ENCODE measurements around the gene MUC20. TPM values are rescaled to one million over a fixed set of nuclear protein-coding genes. Genes with fewer than 3 reads are reported as not detected.
"Not testable (repeated sequence)": the region's sequence is repeated elsewhere in the genome, so short reads cannot be mapped to it uniquely, and the experiment has no call there.

The MUC20 gene
- total and polyA plus RNA-seq, 9 of the 15 experiments (the other 6 are each of a cell fraction or from before 2014, with no cell fraction given): 0.03 to 0.23 (median 0.15) TPM; not detected in 3

DNA sequence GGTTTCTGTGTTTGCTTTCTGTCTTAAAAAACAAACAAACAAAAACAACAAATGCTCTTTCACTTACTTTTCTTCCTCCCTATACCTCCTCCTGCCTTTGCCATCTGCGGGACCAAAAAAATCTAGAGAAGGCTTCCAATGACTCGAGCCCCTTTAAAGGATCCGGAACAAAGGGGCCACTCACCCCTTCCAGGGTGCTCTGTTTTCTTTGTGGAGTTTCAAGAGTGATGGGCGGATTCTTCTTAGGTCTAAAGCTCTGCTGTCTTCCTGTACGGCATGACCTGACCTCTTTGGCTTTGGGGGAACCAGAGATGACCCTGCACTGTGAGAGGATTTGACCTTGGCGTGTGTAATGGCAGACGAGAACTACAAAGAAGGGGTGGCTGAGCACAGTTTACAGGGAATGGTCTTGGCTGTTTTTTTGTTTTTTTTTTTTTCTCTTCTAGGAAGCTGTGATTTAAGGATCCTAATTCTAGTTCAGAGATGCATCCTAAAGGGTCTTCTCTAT is 2.2 kb upstream of the MUC20 start (continued):
- TF ChIP-seq SRF (CRISPR knock-in tag; IDR thresholded peaks at IDR 0.05) (0 out of 4 replicates have a peak, but pooled peaks of 1 of the 2 experiments have one; percentile 20), NR2C2 (CRISPR knock-in tag; IDR thresholded peaks at IDR 0.05) (no peak), NR2C2 (tag; IDR thresholded peaks at IDR 0.05) (0 out of 2 replicates have a peak, but pooled peaks have one; percentile 14), CBX2 (IDR thresholded peaks at IDR 0.05; ENCODE audit: insufficient read depth, low read length, poor library complexity, severe bottlenecking) (peak; percentile 96), KDM1A (IDR thresholded peaks at IDR 0.05) (peak in 1 of 2 experiments; percentile 18; a peak in 1 of 4 replicates)

DNA sequence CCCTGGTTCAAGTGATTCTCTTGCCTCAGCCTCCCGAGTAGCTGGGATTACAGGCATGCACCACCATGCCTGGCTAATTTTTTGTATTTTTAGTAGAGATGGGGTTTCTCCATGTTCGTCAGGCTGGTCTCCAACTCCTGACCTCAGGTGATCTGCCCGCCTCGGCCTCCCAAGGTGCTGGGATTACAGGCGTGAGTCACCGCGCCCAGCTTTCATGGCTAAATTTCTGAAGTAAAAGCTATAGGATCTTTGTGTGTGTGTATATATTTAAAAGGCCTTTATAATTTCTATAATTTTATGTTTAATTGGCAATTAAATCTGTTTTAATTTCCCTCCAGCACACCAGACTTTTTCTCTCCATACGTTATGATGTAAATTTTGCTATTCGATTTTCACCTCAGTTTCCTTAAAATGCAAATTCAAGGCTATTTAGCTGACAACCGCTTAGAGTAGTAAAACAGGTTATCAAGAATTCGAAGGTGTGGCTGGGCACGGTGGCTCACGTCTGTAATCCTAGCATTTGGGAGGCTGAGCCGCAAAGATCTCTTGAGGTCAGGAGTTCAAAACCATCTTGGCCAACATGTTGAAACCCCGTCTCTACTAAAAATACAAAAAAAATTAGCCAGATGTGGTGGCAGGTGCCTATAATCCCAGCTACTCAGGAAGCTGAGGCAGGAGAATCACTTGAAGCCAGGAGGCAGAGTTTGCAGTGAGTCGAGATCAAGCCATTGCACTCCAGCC is 1.1 kb upstream of the MUC20 start:
- 21% methylated on average over 16 of the region's 16 CpGs for WGBS (ENCODE audit: insufficient coverage, low coverage, missing lambda C conversion rate)
- not testable (repeated sequence) for H3K4me1 ChIP-seq (replicated peaks in 1 of 2; ENCODE audit: control insufficient read depth in 2 of 2, insufficient read depth in 2 of 2, low read length in 2 of 2); H3K9me3 ChIP-seq (replicated peaks; ENCODE audit: control insufficient read depth, insufficient read depth, low read depth, low read length); H3K79me2 ChIP-seq (ENCODE audit: control insufficient read depth, insufficient read depth, low read length); H3K4me2 ChIP-seq (ENCODE audit: insufficient read depth, low read length); H3K9ac ChIP-seq (ENCODE audit: insufficient read depth in 1 of 2, low read depth in 2 of 2, low read length in 2 of 2); H3K9me1 ChIP-seq (ENCODE audit: control insufficient read depth, insufficient read depth, low read length); H4K20me1 ChIP-seq (replicated peaks; ENCODE audit: control insufficient read depth, insufficient read depth, low read length); ATAC-seq; H3K27ac ChIP-seq (ENCODE audit: extremely low read depth, low read depth, low read length); DNase-seq (ENCODE audit: extremely low read depth in 1 of 4, low spot score in 3 of 4); H3K36me3 ChIP-seq (ENCODE audit: control insufficient read depth, insufficient read depth, low read length); FAIRE-seq; BruUV-seq (replicated peaks); H3K4me3 ChIP-seq; H2AFZ ChIP-seq (ENCODE audit: low read depth, low read length)
- in situ Hi-C loops (cut with MboI): loop anchor here (5.0 to 25.0 kb wide), 3 partner anchors 102 to 793 kb away; partner anchors contain the start of genes RNF168, SLC51A, SMCO1 and ZDHHC19
- H3K27me3 ChIP-seq (ENCODE audit: control insufficient read depth in 2 of 2, insufficient read depth in 2 of 2, low read length in 2 of 2): peaks cover 30 to 40% of the 10 kb centered on the region in 2 experiments
- 0 out of 2 replicates have a peak, but pooled peaks have one; percentile 73 for TF ChIP-seq TSC22D4 (tag; IDR thresholded peaks at IDR 0.05)
- intact Hi-C loops (cut with micrococcal nuclease): loop anchor here (10.0 kb wide), 2 partner anchors 175 to 475 kb away; partner anchors contain the start of gene PPP1R2
- ChIA-PET CTCF (ENCODE audit: low intra/inter-chr PET ratio) (interaction anchor here (0.7 kb wide), 1 partner anchor 17 kb away, joined by 7 read pairs; no protein-coding TSS in a partner anchor), POLR2A (interaction anchor here (0.5 to 1.5 kb wide), 9 partner anchors 8 to 992 kb away, joined by 3 to 6 read pairs (median 5); partner anchors contain the start of genes CEP19 and PIGX)

DNA sequence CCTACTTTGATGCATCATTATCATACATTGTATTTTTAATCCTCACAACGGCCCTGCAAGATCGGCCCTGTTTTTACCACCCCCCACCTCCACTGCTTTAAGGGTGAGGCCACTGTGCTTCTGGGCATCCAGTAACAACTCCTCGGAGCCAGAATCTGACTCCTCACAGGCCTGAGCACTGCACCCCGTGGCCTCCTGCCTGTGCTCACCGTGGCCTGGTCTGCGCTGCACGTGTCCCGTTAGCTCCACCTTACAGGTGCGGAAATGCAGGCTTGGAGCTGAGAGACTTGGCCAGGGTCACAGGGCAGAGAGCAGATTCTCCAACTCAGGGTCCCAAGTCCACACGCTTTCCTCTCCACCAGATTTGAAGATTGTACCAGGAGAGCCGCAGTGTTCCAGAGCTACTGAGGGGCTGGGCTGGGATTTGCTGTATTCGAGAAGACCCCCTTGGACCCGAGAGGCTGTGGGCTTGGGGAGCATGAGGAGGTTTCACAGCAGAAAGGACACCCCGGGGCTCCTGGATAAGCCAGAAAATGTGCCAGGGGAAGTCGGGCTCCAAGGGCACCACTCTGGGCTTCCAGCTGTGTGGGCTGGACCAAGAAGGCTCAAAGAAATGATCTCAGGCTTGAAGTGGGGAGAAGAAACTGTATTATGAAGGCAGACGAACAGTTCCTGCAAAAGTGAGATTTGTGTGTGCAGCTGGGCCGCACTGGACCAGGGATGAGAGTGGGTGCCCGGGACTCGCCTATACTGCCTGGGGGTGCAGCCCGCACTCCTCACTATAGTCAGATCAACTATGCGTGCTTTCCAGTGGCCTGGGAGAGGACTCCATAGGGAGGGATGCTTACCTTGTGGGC is 1.6 kb downstream of the MUC20 start:
- POLR2A ChIA-PET: interaction anchor here (0.6 kb wide), 1 partner anchor 611 kb away, joined by 3 read pairs; no protein-coding TSS in a partner anchor
- H3K9ac ChIP-seq (ENCODE audit: insufficient read depth in 1 of 2, low read depth in 2 of 2, low read length in 2 of 2); H3K27ac ChIP-seq (ENCODE audit: extremely low read depth, low read depth, low read length); H3K79me2 ChIP-seq (ENCODE audit: control insufficient read depth, insufficient read depth, low read length); H3K4me2 ChIP-seq (ENCODE audit: insufficient read depth, low read length); DNase-seq (ENCODE audit: extremely low read depth in 1 of 4, low spot score in 3 of 4); H2AFZ ChIP-seq (ENCODE audit: low read depth, low read length); H3K9me3 ChIP-seq (replicated peaks; ENCODE audit: control insufficient read depth, insufficient read depth, low read depth, low read length); intact Hi-C loops (cut with micrococcal nuclease); FAIRE-seq; H3K36me3 ChIP-seq (ENCODE audit: control insufficient read depth, insufficient read depth, low read length); H3K4me1 ChIP-seq (replicated peaks in 1 of 2; ENCODE audit: control insufficient read depth in 2 of 2, insufficient read depth in 2 of 2, low read length in 2 of 2); H3K4me3 ChIP-seq; BruUV-seq (replicated peaks); H4K20me1 ChIP-seq (replicated peaks; ENCODE audit: control insufficient read depth, insufficient read depth, low read length); CTCF ChIA-PET (ENCODE audit: low intra/inter-chr PET ratio); H3K9me1 ChIP-seq (ENCODE audit: control insufficient read depth, insufficient read depth, low read length): not testable (repeated sequence)
- in situ Hi-C loops (cut with MboI): loop anchor here (25.0 kb wide), 2 partner anchors 490 to 790 kb away; partner anchors contain the start of genes RNF168, SLC51A, SMCO1 and ZDHHC19
- ATAC-seq: peak; percentile 10; the same call in 2 of the 3 replicates
- H3K27me3 ChIP-seq (ENCODE audit: control insufficient read depth in 2 of 2, insufficient read depth in 2 of 2, low read length in 2 of 2): peaks cover 28 to 44% of the 10 kb centered on the region in 2 experiments
- WGBS (ENCODE audit: insufficient coverage, low coverage, missing lambda C conversion rate): 27% methylated on average over 14 of the region's 21 CpGs
